Activated B cell treated with CpG ODN at 0.5 μM for 24 hours (primary cell): Measurements from ENCODE around the gene PLCB1. TPM values are rescaled to one million over a fixed set of nuclear protein-coding genes. Genes with fewer than 3 reads are reported as not detected.

ENCODE experiments used
- ATAC-seq: fragments of 200-7000 bp; cut with Tn5 transposase; one replicate; pipeline ENCODE4 v1.10.0; 2021; ENCODE audit warnings: low read depth, mild to moderate bottlenecking, moderate library complexity
- CTCF ChIA-PET: fragments of 350-600 bp; sonication (Branson Sonifier 250); formaldehyde crosslinking; loops from one replicate; lab custom pipeline; 2021; ENCODE audit warnings: antibody characterized with exemption; lab: Charles Lee
- POLR2A ChIA-PET: fragments of 350-600 bp; sonication (Branson Sonifier 250); formaldehyde crosslinking; loops from one replicate; lab custom pipeline; 2021; ENCODE audit warnings: antibody characterized with exemption; lab: Charles Lee
- DNase-seq: peaks from one replicate; pipeline ENCODE4 v3.0.0; 2022
- H3K27ac Mint-ChIP-seq: one replicate; pipeline ENCODE4 v1.8.0; 2020; ENCODE audit warnings: mixed read lengths
- H3K27me3 Mint-ChIP-seq: one replicate; pipeline ENCODE4 v1.8.0; 2021; ENCODE audit warnings: mixed read lengths
- H3K36me3 Mint-ChIP-seq: one replicate; pipeline ENCODE4 v1.8.0; 2021; ENCODE audit warnings: low read depth, mixed read lengths
- H3K4me1 Mint-ChIP-seq: one replicate; pipeline ENCODE4 v1.8.0; 2021; ENCODE audit warnings: mixed read lengths
- H3K4me3 Mint-ChIP-seq: one replicate; pipeline ENCODE4 v1.8.0; 2020; ENCODE audit warnings: mild to moderate bottlenecking, mixed read lengths
- H3K9me3 Mint-ChIP-seq: one replicate; pipeline ENCODE4 v1.8.0; 2020; ENCODE audit warnings: mixed read lengths
- CTCF ChIP-seq: fragments of 200-600 bp; IDR thresholded peaks from one replicate; pipeline ENCODE4 v1.8.0; 2022; ENCODE audit warnings: antibody characterized with exemption, mild to moderate bottlenecking
- intact Hi-C: fragments of 100-400 bp; cut with micrococcal nuclease; formaldehyde crosslinking; loops from one replicate; pipeline ENCODE4 v1.15.1; 2024
- total RNA-seq: library from RNA; stranded (reverse); gene quantifications from 2 replicates; pipeline ENCODE4 v1.2.3, GENCODE V29; 2022

Gene PLCB1
- total RNA-seq, 1 donor from 2014 or later = 0.86 TPM

GRCh38 chr20:8913456-8913855 lies 781.4 kb downstream of the PLCB1 start:
- ChIA-PET CTCF (no interaction called here), POLR2A (no interaction called here)
- intact Hi-C loops = no loop called here
- H3K9me3 Mint-ChIP-seq = peaks cover 2% of the 10 kb centered on the region
- TF ChIP-seq CTCF = no peak
- no peak for DNase-seq
- H3K4me3 Mint-ChIP-seq = no peak overlapping the region
- H3K27ac Mint-ChIP-seq = no peak overlapping the region
- H3K36me3 Mint-ChIP-seq = no peaks in the 10 kb centered on the region
- H3K4me1 Mint-ChIP-seq = no peaks in the 10 kb centered on the region
- ATAC-seq = no peak
- no peaks in the 10 kb centered on the region for H3K27me3 Mint-ChIP-seq

- H3K4me3 Mint-ChIP-seq = no peak overlapping the region
- H3K27me3 Mint-ChIP-seq = no peaks in the 10 kb centered on the region
- ATAC-seq = no peak
- H3K9me3 Mint-ChIP-seq = peaks cover 2% of the 10 kb centered on the region
- no peak for DNase-seq
- ChIA-PET CTCF (interaction anchor here (0.7 kb wide), 1 partner anchor 746 kb away, joined by 3 read pairs; no protein-coding TSS in a partner anchor), POLR2A (no interaction called here)
- no peaks in the 10 kb centered on the region for H3K4me1 Mint-ChIP-seq
- no peak overlapping the region for H3K27ac Mint-ChIP-seq
- intact Hi-C loops = no loop called here
- no peak for TF ChIP-seq CTCF
- no peaks in the 10 kb centered on the region for H3K36me3 Mint-ChIP-seq
Observed at GRCh38 chr20:8914421-8914820, 782.4 kb downstream of the PLCB1 start.

GRCh38 chr20:8917084-8917483 lies 785.0 kb downstream of the PLCB1 start:
- no peaks in the 10 kb centered on the region for H3K36me3 Mint-ChIP-seq
- POLR2A ChIA-PET = no interaction called here
- intact Hi-C loops = no loop called here
- H3K4me1 Mint-ChIP-seq = no peaks in the 10 kb centered on the region
- H3K27me3 Mint-ChIP-seq = no peaks in the 10 kb centered on the region
- no peak overlapping the region for H3K27ac Mint-ChIP-seq
- no peaks in the 10 kb centered on the region for H3K9me3 Mint-ChIP-seq
- DNase-seq (no peak), ATAC-seq (no peak)
- CTCF ChIA-PET = no interaction called here
- TF ChIP-seq CTCF = no peak
- no peak overlapping the region for H3K4me3 Mint-ChIP-seq

- Mint-ChIP-seq H3K9me3 (no peaks in the 10 kb centered on the region), H3K36me3 (no peaks in the 10 kb centered on the region), H3K4me3 (no peak overlapping the region), H3K4me1 (no peaks in the 10 kb centered on the region), H3K27ac (no peak overlapping the region), H3K27me3 (no peaks in the 10 kb centered on the region)
- ChIA-PET CTCF (no interaction called here), POLR2A (no interaction called here)
- intact Hi-C loops = no loop called here
- no peak for ATAC-seq
- DNase-seq = no peak
- TF ChIP-seq CTCF = no peak
Observed at GRCh38 chr20:8918145-8918544, 786.1 kb downstream of the PLCB1 start.

- Mint-ChIP-seq H3K9me3 (no peaks in the 10 kb centered on the region), H3K27me3 (no peaks in the 10 kb centered on the region), H3K27ac (no peak overlapping the region), H3K4me1 (no peaks in the 10 kb centered on the region), H3K4me3 (no peak overlapping the region), H3K36me3 (no peaks in the 10 kb centered on the region)
- DNase-seq = no peak
- intact Hi-C loops = no loop called here
- CTCF ChIA-PET = no interaction called here
- TF ChIP-seq CTCF = no peak
- POLR2A ChIA-PET = no interaction called here
- ATAC-seq = no peak
Observed at GRCh38 chr20:8924539-8924938, 792.5 kb downstream of the PLCB1 start.
